MCF 10A (cell line): ENCODE results near the gene CORO1C. TPM values are rescaled to one million over a fixed set of nuclear protein-coding genes. Genes with fewer than 3 reads are reported as not detected.

Experiments used
- BruUV-seq: library from RNA; stranded (reverse); fragments of 400-500 nt; replicated peaks from 2 replicates; lab custom pipeline; 2021; lab: Mats Ljungman, UMichigan
- CTCF ChIA-PET: fragments of 300-600 bp; sonication (Branson Sonifier 250); formaldehyde crosslinking; extraction: SDS; loops from one replicate; lab custom pipeline; 2021; ENCODE audit warnings: antibody characterized with exemption, inconsistent platforms; lab: Yijun Ruan, JAX
- POLR2A ChIA-PET: fragments of 300-600, 350-650 bp; sonication (Branson Sonifier 250); formaldehyde crosslinking; extraction: SDS; loops from one replicate; lab custom pipeline; 2020; ENCODE audit warnings: antibody characterized with exemption, inconsistent platforms; lab: Yijun Ruan, JAX
- DNase-seq: peaks from one replicate; pipeline ENCODE4 v3.0.0-alpha.2; 2018; ENCODE audit not compliant: unreplicated experiment
- H3K27ac Mint-ChIP-seq: one replicate; pipeline ENCODE4 v1.8.0; 2022; ENCODE audit warnings: mild to moderate bottlenecking, low read depth, mixed read lengths; ENCODE audit not compliant: unreplicated experiment
- H3K27me3 Mint-ChIP-seq: one replicate; pipeline ENCODE4 v1.8.0; 2022; ENCODE audit warnings: mixed read lengths; ENCODE audit not compliant: insufficient read depth, unreplicated experiment
- H3K36me3 Mint-ChIP-seq: one replicate; pipeline ENCODE4 v1.8.0; 2022; ENCODE audit warnings: mild to moderate bottlenecking, moderate library complexity, mixed read lengths; ENCODE audit not compliant: insufficient read depth, unreplicated experiment
- H3K4me1 Mint-ChIP-seq: one replicate; pipeline ENCODE4 v1.8.0; 2022; ENCODE audit warnings: mixed read lengths; ENCODE audit not compliant: insufficient read depth, unreplicated experiment
- H3K4me3 Mint-ChIP-seq: one replicate; pipeline ENCODE4 v1.8.0; 2022; ENCODE audit warnings: mild to moderate bottlenecking, moderate library complexity, mixed read lengths; ENCODE audit not compliant: unreplicated experiment
- H3K9me3 Mint-ChIP-seq: one replicate; pipeline ENCODE4 v1.8.0; 2022; ENCODE audit warnings: mixed read lengths; ENCODE audit not compliant: unreplicated experiment
- CTCF ChIP-seq: fragments of 200-600 bp; IDR thresholded peaks from one replicate; pipeline ENCODE4 v1.8.0; 2022; ENCODE audit warnings: antibody characterized with exemption, mild to moderate bottlenecking; ENCODE audit not compliant: unreplicated experiment
- intact Hi-C: fragments of 100-400 bp; cut with micrococcal nuclease; formaldehyde crosslinking; loops from 2 replicates; pipeline ENCODE4 v1.14.1; 2022
- total RNA-seq: library from RNA; stranded (reverse); gene quantifications from 2 replicates; pipeline ENCODE4 v1.2.3, GENCODE V29; 2022

Gene CORO1C
- total RNA-seq, 1 experiment from 2014 or later = 130 TPM

GRCh38 chr12:108679106-108679681 lies 52.1 kb downstream of the CORO1C start:
- H3K36me3 Mint-ChIP-seq = peaks cover 38% of the 10 kb centered on the region
- no peak overlapping the region for H3K27ac Mint-ChIP-seq
- H3K4me1 Mint-ChIP-seq = peaks cover 22% of the 10 kb centered on the region
- no TSS peak for BruUV-seq
- no peak overlapping the region for H3K4me3 Mint-ChIP-seq
- POLR2A ChIA-PET = interaction anchor here (0.7 to 2.6 kb wide), 5 partner anchors 10 to 17 kb away, joined by 3 to 18 read pairs (median 3); no protein-coding TSS in a partner anchor
- no peak for TF ChIP-seq CTCF
- DNase-seq = no peak
- H3K9me3 Mint-ChIP-seq = no peaks in the 10 kb centered on the region
- no peaks in the 10 kb centered on the region for H3K27me3 Mint-ChIP-seq
- intact Hi-C loops = no loop called here
- CTCF ChIA-PET = interaction anchor here (0.7 to 1.1 kb wide), 3 partner anchors 13 to 123 kb away, joined by 3 to 4 read pairs (median 3); no protein-coding TSS in a partner anchor

DNA sequence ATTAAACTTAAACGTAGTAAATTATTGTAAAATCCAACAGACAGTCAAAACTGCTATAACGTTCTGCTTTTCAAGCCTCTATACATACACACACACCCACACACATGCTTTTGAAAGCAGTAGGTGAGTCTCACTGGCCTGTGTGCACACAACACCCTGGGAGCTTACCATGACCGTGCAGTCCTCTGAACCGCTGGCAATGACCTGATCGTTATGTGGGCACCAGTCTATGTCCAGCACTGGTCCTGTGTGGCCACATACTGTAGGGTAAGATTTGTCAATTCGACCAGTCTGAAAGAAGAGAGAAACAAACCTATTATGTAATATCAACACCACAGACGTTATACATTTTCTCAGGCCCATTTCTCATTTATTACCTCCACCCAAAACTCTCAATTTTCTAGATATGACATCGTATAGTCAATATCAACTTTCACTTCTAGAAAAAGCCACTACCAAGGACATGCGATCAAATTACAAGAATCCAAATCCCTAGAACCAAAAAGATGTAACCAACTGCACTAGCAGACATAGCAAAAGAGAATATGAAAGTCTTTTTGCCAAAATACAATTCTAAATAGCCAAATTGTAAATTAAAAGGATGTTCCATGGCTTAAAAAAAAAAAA lies 53.1 kb downstream of the CORO1C start:
- ChIA-PET POLR2A (interaction anchor here (0.7 to 2.6 kb wide), 2 partner anchors 12 to 13 kb away, joined by 4 to 18 read pairs; no protein-coding TSS in a partner anchor), CTCF (no interaction called here)
- Mint-ChIP-seq H3K4me1 (peaks cover 12% of the 10 kb centered on the region), H3K27ac (no peak overlapping the region), H3K4me3 (no peak overlapping the region), H3K9me3 (no peaks in the 10 kb centered on the region), H3K27me3 (no peaks in the 10 kb centered on the region), H3K36me3 (peaks cover 43% of the 10 kb centered on the region)
- DNase-seq = no peak
- BruUV-seq = no TSS peak
- intact Hi-C loops = no loop called here
- no peak for TF ChIP-seq CTCF

DNA sequence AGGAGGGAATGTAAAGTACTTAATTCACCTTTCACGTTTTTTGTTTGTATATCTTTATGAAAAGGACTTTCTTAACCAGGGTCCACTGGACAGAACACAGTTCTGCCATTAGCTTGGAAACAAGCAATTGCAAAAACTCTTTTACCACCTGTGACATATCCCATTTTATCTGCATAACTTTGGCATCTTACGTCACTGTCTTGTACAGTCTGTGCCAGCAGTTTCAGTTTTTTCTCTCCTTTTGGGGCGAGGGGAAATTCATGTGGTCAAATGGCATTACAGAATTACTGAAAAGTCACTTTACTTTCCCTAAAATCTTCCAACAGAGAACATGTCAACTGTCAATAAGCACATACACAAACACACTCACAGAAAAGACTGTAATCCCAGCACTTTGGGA lies 53.9 kb downstream of the CORO1C start:
- no TSS peak for BruUV-seq
- POLR2A ChIA-PET = interaction anchor here (1.1 kb wide), 1 partner anchor 8 kb away, joined by 7 read pairs; no protein-coding TSS in a partner anchor
- Mint-ChIP-seq H3K9me3 (no peaks in the 10 kb centered on the region), H3K4me1 (peaks cover 9% of the 10 kb centered on the region), H3K36me3 (peaks cover 41% of the 10 kb centered on the region), H3K27me3 (no peaks in the 10 kb centered on the region), H3K4me3 (no peak overlapping the region), H3K27ac (no peak overlapping the region)
- CTCF ChIA-PET = interaction anchor here (0.5 to 1.2 kb wide), 3 partner anchors 11 to 473 kb away, joined by 3 to 4 read pairs (median 3); no protein-coding TSS in a partner anchor
- no peak for TF ChIP-seq CTCF
- DNase-seq = no peak
- intact Hi-C loops = no loop called here

- ChIA-PET POLR2A (interaction anchor here (0.8 to 1.1 kb wide), 2 partner anchors 9 to 15 kb away, joined by 5 to 7 read pairs; no protein-coding TSS in a partner anchor), CTCF (interaction anchor here (0.7 to 1.2 kb wide), 2 partner anchors 10 to 126 kb away, joined by 3 to 4 read pairs; no protein-coding TSS in a partner anchor)
- Mint-ChIP-seq H3K4me3 (no peak overlapping the region), H3K4me1 (peaks cover 9% of the 10 kb centered on the region), H3K36me3 (peaks cover 47% of the 10 kb centered on the region), H3K27ac (no peak overlapping the region), H3K9me3 (no peaks in the 10 kb centered on the region), H3K27me3 (no peaks in the 10 kb centered on the region)
- intact Hi-C loops = no loop called here
- TF ChIP-seq CTCF = no peak
- BruUV-seq = TSS peak; percentile 6
- DNase-seq = no peak
Observed at GRCh38 chr12:108676707-108677106, 54.6 kb downstream of the CORO1C start.
